Transverse colon (tissue), 4 donors: ENCODE measurements around the gene RASGRP3.

Experiments used
- EP300 ChIP-seq: sonication (generic); formaldehyde crosslinking; IDR thresholded peaks from one replicate; pipeline ENCODE4 v1.6.1; 2017; ENCODE audit warnings: antibody characterized with exemption, low read depth
- POLR2A ChIP-seq: fragments of 450-650 bp; IDR thresholded peaks from one replicate; pipeline ENCODE4 v1.6.1; 2016; ENCODE audit warnings: antibody characterized with exemption, mild to moderate bottlenecking, moderate library complexity
- POLR2AphosphoS5 ChIP-seq, 3 donors: sonication (generic); formaldehyde crosslinking; IDR thresholded peaks; one replicate each; pipeline ENCODE4 v1.6.1; 2016; ENCODE audit warnings: antibody characterized with exemption in 3 of 3
- TF ChIP-seq, protein P1 (sequence below), 5 experiments: fragments of 200-600 bp in 3 of 5; fragments of 450-650 bp in 2 of 5; sonication (generic) in 3 of 5; IDR thresholded peaks; 1 replicate in 2 of 5; 2 replicates in 3 of 5; pipeline ENCODE4 v1.5.1; 2016 to 2017; ENCODE audit warnings: antibody characterized with exemption in 5 of 5, inconsistent platforms in 3 of 5, mild to moderate bottlenecking in 2 of 5, moderate library complexity in 1 of 5

DNA sequence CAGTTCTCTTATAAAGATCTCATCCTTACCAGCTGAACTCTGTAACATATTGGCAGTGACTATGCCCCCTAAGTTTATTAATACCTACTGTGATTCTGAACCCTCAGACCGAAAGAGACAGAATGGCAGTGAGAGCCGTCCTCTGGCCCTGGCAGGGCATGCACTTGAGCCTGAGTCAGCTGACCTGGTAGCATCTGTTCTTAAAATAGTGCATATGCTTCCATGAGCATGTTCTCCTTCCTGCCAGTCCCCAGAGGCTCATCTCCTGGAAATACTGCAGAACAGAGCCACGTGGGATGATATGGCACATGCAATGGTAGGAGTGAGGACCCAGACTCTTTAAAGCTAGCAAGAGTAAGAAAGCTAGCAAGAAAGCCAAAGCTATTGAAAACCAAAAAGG lies 59.0 kb downstream of the RASGRP3 start:
- TF ChIP-seq, protein P1, sequence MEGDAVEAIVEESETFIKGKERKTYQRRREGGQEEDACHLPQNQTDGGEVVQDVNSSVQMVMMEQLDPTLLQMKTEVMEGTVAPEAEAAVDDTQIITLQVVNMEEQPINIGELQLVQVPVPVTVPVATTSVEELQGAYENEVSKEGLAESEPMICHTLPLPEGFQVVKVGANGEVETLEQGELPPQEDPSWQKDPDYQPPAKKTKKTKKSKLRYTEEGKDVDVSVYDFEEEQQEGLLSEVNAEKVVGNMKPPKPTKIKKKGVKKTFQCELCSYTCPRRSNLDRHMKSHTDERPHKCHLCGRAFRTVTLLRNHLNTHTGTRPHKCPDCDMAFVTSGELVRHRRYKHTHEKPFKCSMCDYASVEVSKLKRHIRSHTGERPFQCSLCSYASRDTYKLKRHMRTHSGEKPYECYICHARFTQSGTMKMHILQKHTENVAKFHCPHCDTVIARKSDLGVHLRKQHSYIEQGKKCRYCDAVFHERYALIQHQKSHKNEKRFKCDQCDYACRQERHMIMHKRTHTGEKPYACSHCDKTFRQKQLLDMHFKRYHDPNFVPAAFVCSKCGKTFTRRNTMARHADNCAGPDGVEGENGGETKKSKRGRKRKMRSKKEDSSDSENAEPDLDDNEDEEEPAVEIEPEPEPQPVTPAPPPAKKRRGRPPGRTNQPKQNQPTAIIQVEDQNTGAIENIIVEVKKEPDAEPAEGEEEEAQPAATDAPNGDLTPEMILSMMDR (IDR thresholded peaks at IDR 0.05): no peak
- TF ChIP-seq POLR2AphosphoS5 (IDR thresholded peaks at IDR 0.05) (no peak), POLR2A (no peak), EP300 (no peak)
